ENCODE data around the gene SLC39A9. TPM values are rescaled to one million over a fixed set of nuclear protein-coding genes. Genes with fewer than 3 reads are reported as not detected.

SLC39A9 gene
- total RNA-seq, 2 donors from 2014 or later, result 44.3 to 58.8 TPM

DNA sequence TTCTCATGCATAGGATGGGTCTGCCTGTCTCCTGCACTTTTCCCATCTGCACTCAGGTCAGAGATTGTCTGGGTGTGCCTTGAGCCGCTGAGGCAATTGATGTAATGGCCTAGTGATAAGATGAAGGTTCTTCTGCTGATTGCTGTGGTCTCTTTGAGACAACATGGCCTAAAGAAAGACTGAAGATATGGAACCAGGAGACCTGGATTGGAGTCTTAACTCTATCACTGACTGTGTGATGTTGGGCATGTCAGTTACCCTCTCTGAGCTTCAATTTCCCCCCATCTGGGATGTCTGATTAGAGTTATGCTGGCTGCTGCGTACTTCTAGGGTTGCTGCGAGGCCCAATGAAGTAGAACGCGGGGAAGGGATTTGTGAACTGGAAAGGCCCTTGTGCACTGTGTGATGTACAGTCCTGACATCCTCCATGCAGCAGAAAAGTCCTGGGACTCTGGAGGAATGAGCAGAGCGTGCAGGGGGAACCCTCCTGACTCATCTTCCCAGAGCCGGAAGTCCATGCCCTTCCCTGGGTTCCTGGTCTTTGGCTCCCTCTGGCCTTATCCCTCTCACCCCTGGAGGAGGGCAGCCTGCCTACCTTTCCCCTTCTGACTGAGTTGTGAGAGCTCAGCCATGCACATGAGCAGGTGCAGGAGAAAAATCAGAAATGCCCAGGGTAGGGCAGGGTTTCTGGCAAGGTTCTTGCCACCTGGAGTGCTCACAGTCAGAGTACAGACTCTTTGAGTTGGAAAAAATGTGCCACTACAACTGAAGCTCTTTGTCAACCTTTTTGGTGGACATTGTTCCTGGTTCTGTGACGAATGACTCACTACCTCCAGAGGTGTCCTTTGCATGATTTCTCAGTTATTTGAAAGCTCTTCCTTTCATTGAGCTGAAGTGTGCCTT, 107.1 kb downstream of the SLC39A9 start:
- no peak overlapping the region for H3K27ac ChIP-seq
- ATAC-seq (ENCODE audit: insufficient number of reproducible peaks, low FRiP score, low read depth), result no peak

DNA sequence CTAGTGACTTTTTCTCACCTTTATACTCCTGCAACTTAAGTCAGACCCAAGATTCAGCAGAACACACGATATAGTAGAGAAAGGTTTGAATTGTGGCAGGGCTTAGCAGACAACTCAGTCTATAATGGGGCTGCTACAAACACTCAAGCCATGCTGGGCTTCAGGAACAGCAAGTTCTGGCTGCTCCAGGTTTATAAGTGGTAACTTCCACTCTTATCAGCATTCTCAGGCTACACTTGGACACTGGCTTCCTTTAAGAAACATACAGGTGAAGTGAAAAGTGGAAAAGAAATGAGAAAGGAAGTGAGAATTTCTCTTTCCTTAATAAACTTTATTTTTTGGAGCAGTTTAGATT, 107.7 kb downstream of the SLC39A9 start:
- no peak overlapping the region for H3K4me3 ChIP-seq
- no peak for DNase-seq (ENCODE audit: low spot score)
- no peak overlapping the region for H3K27ac ChIP-seq

More for the DNA sequence above, 107.1 kb downstream of the SLC39A9 start:
- Histone ChIP-seq H3K4me3 (no peak overlapping the region), H3K27me3 (replicated peaks; ENCODE audit: insufficient read depth) (no peaks in the 10 kb centered on the region), H3K36me3 (no peaks in the 10 kb centered on the region), H3K9me3 (no peaks in the 10 kb centered on the region), H3K4me1 (ENCODE audit: control insufficient read depth in 1 of 2, low read depth in 2 of 2) (peaks cover 7 to 12% of the 10 kb centered on the region in 2 donors)
- TF ChIP-seq, protein P1, sequence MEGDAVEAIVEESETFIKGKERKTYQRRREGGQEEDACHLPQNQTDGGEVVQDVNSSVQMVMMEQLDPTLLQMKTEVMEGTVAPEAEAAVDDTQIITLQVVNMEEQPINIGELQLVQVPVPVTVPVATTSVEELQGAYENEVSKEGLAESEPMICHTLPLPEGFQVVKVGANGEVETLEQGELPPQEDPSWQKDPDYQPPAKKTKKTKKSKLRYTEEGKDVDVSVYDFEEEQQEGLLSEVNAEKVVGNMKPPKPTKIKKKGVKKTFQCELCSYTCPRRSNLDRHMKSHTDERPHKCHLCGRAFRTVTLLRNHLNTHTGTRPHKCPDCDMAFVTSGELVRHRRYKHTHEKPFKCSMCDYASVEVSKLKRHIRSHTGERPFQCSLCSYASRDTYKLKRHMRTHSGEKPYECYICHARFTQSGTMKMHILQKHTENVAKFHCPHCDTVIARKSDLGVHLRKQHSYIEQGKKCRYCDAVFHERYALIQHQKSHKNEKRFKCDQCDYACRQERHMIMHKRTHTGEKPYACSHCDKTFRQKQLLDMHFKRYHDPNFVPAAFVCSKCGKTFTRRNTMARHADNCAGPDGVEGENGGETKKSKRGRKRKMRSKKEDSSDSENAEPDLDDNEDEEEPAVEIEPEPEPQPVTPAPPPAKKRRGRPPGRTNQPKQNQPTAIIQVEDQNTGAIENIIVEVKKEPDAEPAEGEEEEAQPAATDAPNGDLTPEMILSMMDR (IDR thresholded peaks at IDR 0.05), result no peak
- DNase-seq (ENCODE audit: low spot score), result no peak

More for the DNA sequence above, 107.7 kb downstream of the SLC39A9 start:
- peaks cover 5 to 6% of the 10 kb centered on the region in 2 donors for H3K4me1 ChIP-seq (ENCODE audit: control insufficient read depth in 1 of 2, low read depth in 2 of 2)
- TF ChIP-seq, protein P1 (IDR thresholded peaks at IDR 0.05), result no peak
- no peak for ATAC-seq (ENCODE audit: insufficient number of reproducible peaks, low FRiP score, low read depth)
- no peaks in the 10 kb centered on the region for H3K27me3 ChIP-seq (replicated peaks; ENCODE audit: insufficient read depth)
- no peaks in the 10 kb centered on the region for H3K9me3 ChIP-seq
- no peaks in the 10 kb centered on the region for H3K36me3 ChIP-seq

Other genes starting within 250 kb of the SLC39A9 start
- 10 to 100 TPM; 37.6 to 42.0 TPM for gene DCAF5, start 245.6 kb upstream of the SLC39A9 start, total RNA-seq
- gene EXD2, start 207.2 kb upstream of the SLC39A9 start, total RNA-seq, result 10 to 100 TPM; 10.4 to 10.9 TPM
- gene GALNT16, start 138.5 kb upstream of the SLC39A9 start, total RNA-seq, result 10 to 100 TPM; 12.1 to 15.8 TPM
- 10 to 100 TPM; 55.5 to 55.9 TPM for gene ERH, start 393 bp upstream of the SLC39A9 start, total RNA-seq
- under 1 TPM; 0.14 to 0.49 TPM for gene PLEKHD1, start 86.0 kb downstream of the SLC39A9 start, total RNA-seq
- gene CCDC177, start 176.2 kb downstream of the SLC39A9 start, total RNA-seq, result not detected
- 10 to 100 TPM; 51.7 to 80.1 TPM for gene SUSD6, start 212.9 kb downstream of the SLC39A9 start, total RNA-seq